A549 treated with dexamethasone at 1 μM for 4 hours (cell line): ENCODE results near the gene SPEF2. TPM values are rescaled to one million over a fixed set of nuclear protein-coding genes. Genes with fewer than 3 reads are reported as not detected.

Experiments
- total RNA-seq: library from RNA; stranded (reverse); fragments of 200-300 nt; extraction: Qiagen RNA extraction; gene quantifications from 5 replicates; pipeline ENCODE4 v1.2.3, GENCODE V29; 2022

The SPEF2 gene, protein sequence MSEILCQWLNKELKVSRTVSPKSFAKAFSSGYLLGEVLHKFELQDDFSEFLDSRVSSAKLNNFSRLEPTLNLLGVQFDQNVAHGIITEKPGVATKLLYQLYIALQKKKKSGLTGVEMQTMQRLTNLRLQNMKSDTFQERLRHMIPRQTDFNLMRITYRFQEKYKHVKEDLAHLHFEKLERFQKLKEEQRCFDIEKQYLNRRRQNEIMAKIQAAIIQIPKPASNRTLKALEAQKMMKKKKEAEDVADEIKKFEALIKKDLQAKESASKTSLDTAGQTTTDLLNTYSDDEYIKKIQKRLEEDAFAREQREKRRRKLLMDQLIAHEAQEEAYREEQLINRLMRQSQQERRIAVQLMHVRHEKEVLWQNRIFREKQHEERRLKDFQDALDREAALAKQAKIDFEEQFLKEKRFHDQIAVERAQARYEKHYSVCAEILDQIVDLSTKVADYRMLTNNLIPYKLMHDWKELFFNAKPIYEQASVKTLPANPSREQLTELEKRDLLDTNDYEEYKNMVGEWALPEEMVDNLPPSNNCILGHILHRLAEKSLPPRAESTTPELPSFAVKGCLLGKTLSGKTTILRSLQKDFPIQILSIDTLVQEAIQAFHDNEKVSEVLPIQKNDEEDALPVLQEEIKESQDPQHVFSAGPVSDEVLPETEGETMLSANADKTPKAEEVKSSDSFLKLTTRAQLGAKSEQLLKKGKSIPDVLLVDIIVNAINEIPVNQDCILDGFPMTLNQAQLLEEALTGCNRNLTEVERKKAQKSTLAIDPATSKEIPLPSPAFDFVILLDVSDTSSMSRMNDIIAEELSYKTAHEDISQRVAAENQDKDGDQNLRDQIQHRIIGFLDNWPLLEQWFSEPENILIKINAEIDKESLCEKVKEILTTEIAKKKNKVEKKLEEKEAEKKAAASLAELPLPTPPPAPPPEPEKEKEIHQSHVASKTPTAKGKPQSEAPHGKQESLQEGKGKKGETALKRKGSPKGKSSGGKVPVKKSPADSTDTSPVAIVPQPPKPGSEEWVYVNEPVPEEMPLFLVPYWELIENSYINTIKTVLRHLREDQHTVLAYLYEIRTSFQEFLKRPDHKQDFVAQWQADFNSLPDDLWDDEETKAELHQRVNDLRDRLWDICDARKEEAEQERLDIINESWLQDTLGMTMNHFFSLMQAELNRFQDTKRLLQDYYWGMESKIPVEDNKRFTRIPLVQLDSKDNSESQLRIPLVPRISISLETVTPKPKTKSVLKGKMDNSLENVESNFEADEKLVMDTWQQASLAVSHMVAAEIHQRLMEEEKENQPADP (N-terminal part only)
- 1.2 to 2.6 TPM (median 2.0 TPM) in 5 replicates for total RNA-seq

DNA sequence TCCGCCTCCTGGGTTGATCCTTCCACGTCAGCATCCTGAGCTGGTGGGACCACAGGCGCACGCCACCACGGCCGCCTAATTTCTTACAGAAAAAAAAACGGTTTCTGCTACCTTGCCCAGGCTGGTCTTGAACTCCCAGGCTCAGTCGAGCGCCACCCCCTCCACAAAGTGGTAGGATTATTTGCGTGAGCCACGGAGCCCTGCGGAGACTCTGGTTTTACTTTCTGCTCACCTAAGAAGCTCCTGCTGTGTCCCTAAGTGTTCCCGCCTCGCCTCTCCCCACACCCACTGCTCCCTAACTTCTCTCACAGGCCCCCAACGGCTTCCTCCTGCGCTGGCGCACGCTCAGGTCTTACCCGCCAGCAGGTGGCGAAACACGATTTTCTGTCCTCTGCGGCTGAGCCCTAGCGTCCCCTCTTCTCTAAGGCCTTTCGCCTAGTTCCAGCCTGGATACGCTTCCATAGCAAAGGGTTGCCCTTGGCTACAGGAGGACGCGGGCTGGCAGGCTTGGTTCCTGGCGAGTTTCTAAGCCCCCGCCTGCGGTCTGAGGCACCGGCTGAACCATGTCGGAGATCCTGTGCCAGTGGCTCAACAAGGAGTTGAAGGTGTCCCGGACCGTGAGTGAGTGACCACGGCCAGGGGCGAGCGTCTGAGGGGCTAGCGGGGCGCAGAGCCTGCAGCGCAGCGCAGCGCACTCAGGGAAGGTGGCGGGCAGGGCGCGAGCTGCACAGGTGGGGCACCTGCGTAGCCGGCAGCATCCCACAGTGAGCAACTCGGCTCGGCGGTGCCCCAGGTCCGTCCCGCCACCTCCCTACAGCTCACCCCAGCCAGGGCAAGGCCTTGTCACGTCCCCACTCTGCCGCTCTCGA is at the start of gene SPEF2:
Gene SPEF2 (plus strand): TSS at position 429 of the 869 bp plus-strand sequence. CDS start 135 bp downstream, at position 564.

DNA sequence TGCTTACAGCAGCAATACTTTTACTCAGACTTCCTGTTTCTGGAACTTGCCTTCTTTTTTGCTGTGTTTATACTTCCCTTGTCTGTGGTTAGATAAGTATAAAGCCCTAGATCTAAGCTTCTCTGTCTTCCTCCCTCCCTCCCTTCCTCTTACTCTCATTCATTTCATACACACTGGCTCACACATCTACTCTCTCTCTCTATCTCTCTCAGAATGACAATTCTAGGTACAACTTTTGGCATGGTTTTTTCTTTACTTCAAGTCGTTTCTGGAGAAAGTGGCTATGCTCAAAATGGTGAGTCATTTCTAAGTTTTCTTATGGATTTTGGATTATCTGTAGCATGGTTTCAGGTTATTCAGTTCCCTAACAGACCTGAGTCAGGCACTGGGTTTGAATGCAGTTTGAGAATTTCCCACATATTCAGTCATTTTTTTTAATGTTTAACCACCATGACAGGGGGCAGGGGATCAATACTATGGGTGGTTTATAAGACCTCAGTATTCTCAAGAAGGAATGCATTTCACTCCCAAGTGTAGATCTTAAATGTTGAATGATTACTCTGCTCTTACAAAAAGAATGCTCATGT is 239.2 kb downstream of the SPEF2 start, which contains the start of gene IL7R:
Gene IL7R (plus strand): TSS at position 127 of the 587 bp plus-strand sequence. CDS start 87 bp downstream, at position 214.

Other genes starting within 250 kb of the SPEF2 start
- gene IL7R, start 239.0 kb downstream of the SPEF2 start, total RNA-seq = 0.19 to 0.87 TPM (median 0.45 TPM) in 5 replicates